ENCODE measurements around the gene TAS2R3. TPM values are rescaled to one million over a fixed set of nuclear protein-coding genes. Genes with fewer than 3 reads are reported as not detected.

Gene TAS2R3
- polyA plus RNA-seq, 5 donors: 0.24 to 2.5 (median 2.0) TPM

GRCh38 chr7:141785706-141786552 is 22.0 kb downstream of the TAS2R3 start:
- peak; percentile 13 to 34 for DNase-seq

GRCh38 chr7:141788296-141788695 is 24.4 kb downstream of the TAS2R3 start:
- peak in 1 of 2 donors; percentile 2 for DNase-seq

- DNase-seq: no peak
Measured at GRCh38 chr7:141789917-141790316, 26.0 kb downstream of the TAS2R3 start, which contains the start of gene TAS2R5. Gene TAS2R5 (plus strand): TSS chr7:141790217. CDS start chr7:141790362, 145 bp downstream.

GRCh38 chr7:141792526-141792925 is 28.6 kb downstream of the TAS2R3 start:
- no peak for DNase-seq

Other genes starting within 250 kb of the TAS2R3 start
- 10 to 100 TPM; 34.6 to 41.5 (median 40.2) TPM for gene AGK, start 212.7 kb upstream of the TAS2R3 start, polyA plus RNA-seq (ENCODE audit: insufficient read depth in 1 of 5, insufficient read length in 5 of 5, low replicate concordance in 1 of 5)
- gene DENND11, start 61.9 kb upstream of the TAS2R3 start, polyA plus RNA-seq (ENCODE audit: insufficient read depth in 1 of 5, insufficient read length in 5 of 5, low replicate concordance in 1 of 5): 10 to 100 TPM; 30.4 to 50.4 (median 40.0) TPM
- under 1 TPM; 0.26 to 0.60 (median 0.44) TPM for gene WEE2, start 55.7 kb upstream of the TAS2R3 start, polyA plus RNA-seq (ENCODE audit: insufficient read depth in 1 of 5, insufficient read length in 5 of 5, low replicate concordance in 1 of 5)
- 100 to 1,000 TPM; 115 to 148 (median 119) TPM for gene SSBP1, start 25.7 kb upstream of the TAS2R3 start, polyA plus RNA-seq (ENCODE audit: insufficient read depth in 1 of 5, insufficient read length in 5 of 5, low replicate concordance in 1 of 5)
- gene TAS2R4, start 12.6 kb downstream of the TAS2R3 start, polyA plus RNA-seq (ENCODE audit: insufficient read depth in 1 of 5, insufficient read length in 5 of 5, low replicate concordance in 1 of 5): 1 to 10 TPM; 1.9 to 6.3 (median 5.5) TPM
- 10 to 100 TPM in 2 of 5 donors, 1 to 10 TPM in 3; 6.2 to 11.0 (median 6.7) TPM for gene TAS2R5, start 26.1 kb downstream of the TAS2R3 start, polyA plus RNA-seq (ENCODE audit: insufficient read depth in 1 of 5, insufficient read length in 5 of 5, low replicate concordance in 1 of 5)
- gene PRSS37, start 77.4 kb downstream of the TAS2R3 start, polyA plus RNA-seq (ENCODE audit: insufficient read depth in 1 of 5, insufficient read length in 5 of 5, low replicate concordance in 1 of 5): 1 to 10 TPM in 1 of 5 donors, under 1 TPM in 4; 0.38 to 1.6 (median 0.50) TPM
- gene OR9A4, start 152.3 kb downstream of the TAS2R3 start, polyA plus RNA-seq (ENCODE audit: insufficient read depth in 1 of 5, insufficient read length in 5 of 5, low replicate concordance in 1 of 5): not detected
- 1 to 10 TPM in 2 of 5 donors, under 1 TPM in 3; 0.18 to 1.2 (median 0.80) TPM for gene CLEC5A, start 182.9 kb downstream of the TAS2R3 start, polyA plus RNA-seq (ENCODE audit: insufficient read depth in 1 of 5, insufficient read length in 5 of 5, low replicate concordance in 1 of 5)
- gene TAS2R38, start 209.7 kb downstream of the TAS2R3 start, polyA plus RNA-seq (ENCODE audit: insufficient read depth in 1 of 5, insufficient read length in 5 of 5, low replicate concordance in 1 of 5): under 1 TPM in 1 of 5 donors, not detected in 4; 0.27 TPM
- gene MGAM, start 231.8 kb downstream of the TAS2R3 start, polyA plus RNA-seq (ENCODE audit: insufficient read depth in 1 of 5, insufficient read length in 5 of 5, low replicate concordance in 1 of 5): 1 to 10 TPM in 1 of 5 donors, under 1 TPM in 4; 0.39 to 1.5 (median 0.63) TPM

All from right lung (tissue), 5 donors.